Activated naive CD4-positive, alpha-beta T cell treated with anti-CD3 and anti-CD28 coated beads, Interleukin-2, amount 10 ng/mL, durations not matched to agents 7 days and 5 days (primary cell): ENCODE data around the gene DCLK1.

Source experiments
- CTCF ChIA-PET: fragments of 350-600 bp; sonication (Branson Sonifier 250); formaldehyde crosslinking; loops from one replicate; lab custom pipeline; 2021; ENCODE audit warnings: antibody characterized with exemption; lab: Charles Lee
- DNase-seq: peaks from one replicate; pipeline ENCODE4 v3.0.0-alpha.2; 2020
- H3K27ac Mint-ChIP-seq: one replicate; pipeline ENCODE4 v1.8.0; 2021; ENCODE audit warnings: mild to moderate bottlenecking, moderate library complexity, mixed read lengths
- H3K27me3 Mint-ChIP-seq: one replicate; pipeline ENCODE4 v1.8.0; 2021; ENCODE audit warnings: mild to moderate bottlenecking, mixed read lengths
- H3K36me3 Mint-ChIP-seq: one replicate; pipeline ENCODE4 v1.8.0; 2021; ENCODE audit warnings: mixed read lengths
- H3K4me1 Mint-ChIP-seq: one replicate; pipeline ENCODE4 v1.8.0; 2021; ENCODE audit warnings: mixed read lengths
- H3K4me3 Mint-ChIP-seq: one replicate; pipeline ENCODE4 v1.8.0; 2021; ENCODE audit warnings: mild to moderate bottlenecking, moderate library complexity, mixed read lengths
- H3K9me3 Mint-ChIP-seq: one replicate; pipeline ENCODE4 v1.8.0; 2021; ENCODE audit warnings: mixed read lengths

Gene DCLK1

DNA sequence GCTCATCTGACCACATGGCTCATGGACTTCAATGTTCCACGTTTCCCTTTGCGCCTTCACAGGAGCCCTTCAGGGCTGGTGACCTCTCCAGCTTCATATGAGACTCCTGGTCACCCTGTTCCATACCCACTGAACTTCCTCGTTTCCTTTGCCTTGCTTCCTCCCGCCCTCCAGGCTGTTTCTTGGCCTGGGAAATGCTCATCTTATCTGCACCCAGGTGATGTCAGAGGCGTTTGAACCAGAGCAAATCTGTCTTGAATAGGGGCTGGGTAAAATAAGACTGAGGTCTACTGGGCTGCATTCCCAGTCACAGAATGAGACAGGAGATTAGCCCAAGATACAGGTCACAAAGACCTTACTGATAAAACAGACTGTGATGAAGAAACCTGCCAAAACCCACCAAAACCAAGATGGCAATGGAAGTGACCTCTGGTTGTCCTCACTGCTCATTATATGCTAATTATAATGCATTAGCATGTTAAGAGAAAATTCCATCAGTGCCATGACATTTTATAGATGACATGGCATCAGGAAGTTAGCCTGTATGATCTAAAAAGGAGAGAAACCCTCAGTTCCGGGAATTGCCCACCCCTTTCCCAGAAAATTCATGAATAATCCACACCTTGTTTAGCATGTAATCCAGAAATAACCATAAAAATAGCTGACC is 102.7 kb downstream of the DCLK1 start:
- no peak overlapping the region for H3K27ac Mint-ChIP-seq

DNA sequence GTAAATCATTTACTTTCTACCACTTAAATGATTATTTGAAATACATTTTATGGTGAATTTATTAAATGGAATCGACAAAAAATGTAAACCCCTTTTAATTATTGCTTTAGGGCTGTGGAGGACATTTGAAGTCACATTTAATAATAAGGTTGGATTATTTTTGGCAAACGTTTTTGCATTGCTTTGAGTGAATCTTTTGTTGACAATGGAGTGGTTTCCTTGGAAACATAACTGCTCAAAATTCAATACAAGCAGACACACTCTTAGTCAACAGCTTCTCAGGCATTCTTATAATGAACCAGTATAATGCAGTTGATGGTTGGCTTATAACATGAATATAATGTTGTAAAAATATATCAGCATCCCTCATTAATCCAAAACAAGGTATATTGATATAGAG is 104.7 kb downstream of the DCLK1 start:
- H3K27me3 Mint-ChIP-seq = no peaks in the 10 kb centered on the region
- H3K27ac Mint-ChIP-seq = no peak overlapping the region
- H3K36me3 Mint-ChIP-seq = no peaks in the 10 kb centered on the region
- no peak overlapping the region for H3K4me3 Mint-ChIP-seq
- no peak for DNase-seq
- CTCF ChIA-PET = no interaction called here
- H3K9me3 Mint-ChIP-seq = peaks cover 2% of the 10 kb centered on the region
- no peaks in the 10 kb centered on the region for H3K4me1 Mint-ChIP-seq

More for the DNA sequence above, 102.7 kb downstream of the DCLK1 start:
- H3K27me3 Mint-ChIP-seq = no peaks in the 10 kb centered on the region
- CTCF ChIA-PET = no interaction called here
- H3K4me3 Mint-ChIP-seq = no peak overlapping the region
- H3K9me3 Mint-ChIP-seq = peaks cover 8% of the 10 kb centered on the region
- DNase-seq = no peak
- H3K36me3 Mint-ChIP-seq = no peaks in the 10 kb centered on the region
- H3K4me1 Mint-ChIP-seq = no peaks in the 10 kb centered on the region

DNA sequence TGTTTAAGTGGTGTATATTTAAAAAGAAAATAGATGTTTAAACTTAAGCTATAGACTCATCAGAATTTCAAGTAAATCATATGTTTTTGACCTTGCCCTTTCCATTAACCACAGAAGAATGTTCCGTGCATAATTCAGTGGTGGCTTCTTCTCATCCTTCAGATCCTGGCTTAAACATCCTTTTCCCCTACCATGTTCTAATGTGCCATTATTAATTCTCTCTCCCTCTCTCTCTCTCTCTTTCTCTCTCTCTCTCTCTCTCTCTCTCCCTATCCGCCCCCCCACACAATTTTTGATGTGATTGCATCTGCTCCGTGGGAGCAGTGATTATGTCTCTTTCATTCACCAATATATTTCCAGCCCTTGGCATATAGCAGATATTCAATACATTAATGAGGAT is 116.4 kb downstream of the DCLK1 start:
- Mint-ChIP-seq H3K9me3 (peaks cover 10% of the 10 kb centered on the region), H3K4me1 (no peaks in the 10 kb centered on the region), H3K27me3 (no peaks in the 10 kb centered on the region), H3K4me3 (no peak overlapping the region), H3K27ac (no peak overlapping the region), H3K36me3 (no peaks in the 10 kb centered on the region)
- no peak for DNase-seq
- CTCF ChIA-PET = no interaction called here

DNA sequence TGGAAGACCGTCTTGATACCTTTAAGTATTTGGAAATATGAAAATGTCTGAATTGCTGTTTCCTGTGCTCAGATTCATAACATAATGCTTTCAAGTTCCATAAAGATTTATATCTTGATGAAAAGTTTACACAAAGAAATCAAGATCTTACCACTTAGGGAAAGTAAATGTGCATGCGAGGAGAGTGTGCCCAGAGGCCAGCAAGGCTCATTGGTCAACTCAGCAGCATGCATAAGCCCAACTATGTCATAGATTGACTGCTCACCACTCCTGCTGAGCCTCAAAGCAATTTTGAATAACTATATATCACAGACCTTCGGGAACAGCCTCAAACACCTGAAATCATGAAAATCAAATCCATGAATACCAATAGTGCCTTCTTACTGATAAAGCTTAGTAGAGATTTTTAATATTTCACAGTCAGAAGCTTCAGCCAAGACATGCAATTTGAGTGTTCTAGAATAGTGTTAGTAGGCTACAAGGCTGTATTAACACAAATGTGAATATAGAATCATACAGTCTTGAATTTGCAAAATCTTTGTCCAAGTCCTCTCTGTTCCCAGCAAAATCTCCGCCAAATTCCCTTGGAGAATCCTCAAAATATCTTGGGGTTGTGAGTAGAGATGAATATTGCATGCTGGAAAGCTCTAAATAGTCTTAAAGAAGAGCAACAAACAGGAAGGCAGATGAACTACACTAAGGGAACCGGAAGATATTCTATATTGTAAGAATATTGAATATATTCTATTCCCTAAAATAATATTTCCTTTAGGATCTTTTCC is 124.1 kb downstream of the DCLK1 start:
- Mint-ChIP-seq H3K4me3 (no peak overlapping the region), H3K27me3 (no peaks in the 10 kb centered on the region), H3K27ac (no peak overlapping the region), H3K9me3 (no peaks in the 10 kb centered on the region), H3K4me1 (no peaks in the 10 kb centered on the region), H3K36me3 (no peaks in the 10 kb centered on the region)
- DNase-seq = no peak
- CTCF ChIA-PET = no interaction called here

DNA sequence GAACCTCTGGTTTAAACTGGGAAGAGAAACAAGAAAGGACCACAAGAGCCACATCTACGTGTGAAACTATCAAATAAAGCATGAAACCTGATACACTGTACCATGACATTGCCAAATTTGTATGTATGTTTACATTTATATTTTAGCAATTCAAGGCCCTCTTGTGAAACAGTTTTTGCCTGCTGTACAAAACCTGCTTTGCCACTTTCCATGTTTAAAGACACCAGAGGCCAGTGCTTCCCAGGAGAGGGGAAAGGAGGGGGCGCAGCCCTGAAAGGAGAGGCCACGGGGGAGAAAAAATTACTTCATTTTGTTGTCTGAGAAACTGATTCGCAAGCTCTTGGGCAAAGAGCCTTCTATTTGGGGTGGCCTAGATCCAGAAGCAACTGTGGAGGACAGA is 124.8 kb downstream of the DCLK1 start:
- no peaks in the 10 kb centered on the region for H3K27me3 Mint-ChIP-seq
- H3K27ac Mint-ChIP-seq = no peak overlapping the region
- no peak for DNase-seq
- H3K4me3 Mint-ChIP-seq = no peak overlapping the region
- CTCF ChIA-PET = interaction anchor here (0.6 kb wide), 1 partner anchor 53 kb away, joined by 4 read pairs; no protein-coding TSS in a partner anchor
- H3K36me3 Mint-ChIP-seq = no peaks in the 10 kb centered on the region
- no peaks in the 10 kb centered on the region for H3K4me1 Mint-ChIP-seq
- no peaks in the 10 kb centered on the region for H3K9me3 Mint-ChIP-seq

DNA sequence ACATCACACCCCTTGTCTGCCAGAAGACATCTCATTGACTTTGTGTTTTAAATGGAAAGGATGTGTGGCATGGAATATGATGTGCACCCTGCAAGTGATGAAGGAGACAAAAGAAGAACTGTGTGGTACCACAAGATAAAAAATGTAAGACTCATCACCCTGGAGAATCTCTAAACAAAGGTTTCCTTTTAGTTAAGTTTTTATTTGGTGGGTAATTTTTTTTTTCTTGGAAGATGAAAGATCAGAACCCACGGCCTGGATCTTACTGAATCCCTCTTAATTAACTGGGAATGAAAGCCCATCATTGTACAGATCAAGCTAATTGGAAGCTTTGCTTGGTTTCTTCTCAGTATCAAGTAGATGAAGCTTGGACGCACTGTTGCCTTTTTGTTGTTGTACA is 129.6 kb downstream of the DCLK1 start:
- CTCF ChIA-PET = no interaction called here

DNA sequence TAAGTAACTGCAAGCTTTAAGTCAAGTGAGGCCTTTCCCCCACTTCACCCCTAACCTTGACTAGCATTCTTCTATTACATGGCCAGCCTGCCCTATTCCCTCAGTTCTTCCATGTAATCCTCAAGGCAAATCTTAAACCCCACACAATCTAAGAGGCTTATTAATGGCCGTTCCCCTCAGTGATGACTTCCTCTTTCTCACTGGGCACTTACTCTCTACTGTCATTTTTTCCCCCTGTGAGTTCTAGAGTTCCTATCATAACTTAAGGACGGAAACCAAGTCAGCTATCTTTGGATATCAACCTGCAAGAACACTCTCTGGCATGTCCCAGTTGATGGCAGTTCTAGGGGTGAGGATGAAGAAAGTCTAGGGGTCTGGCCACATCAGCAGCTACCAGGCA is 131.2 kb downstream of the DCLK1 start:
- no peak for DNase-seq
- no peak overlapping the region for H3K27ac Mint-ChIP-seq
- CTCF ChIA-PET = no interaction called here
- H3K4me3 Mint-ChIP-seq = no peak overlapping the region
- no peaks in the 10 kb centered on the region for H3K36me3 Mint-ChIP-seq
- no peaks in the 10 kb centered on the region for H3K4me1 Mint-ChIP-seq
- no peaks in the 10 kb centered on the region for H3K27me3 Mint-ChIP-seq
- no peaks in the 10 kb centered on the region for H3K9me3 Mint-ChIP-seq

More for the DNA sequence above, 129.6 kb downstream of the DCLK1 start:
- H3K4me1 Mint-ChIP-seq = no peaks in the 10 kb centered on the region
- H3K36me3 Mint-ChIP-seq = no peaks in the 10 kb centered on the region
- no peak overlapping the region for H3K4me3 Mint-ChIP-seq
- no peak overlapping the region for H3K27ac Mint-ChIP-seq
- no peaks in the 10 kb centered on the region for H3K27me3 Mint-ChIP-seq
- no peaks in the 10 kb centered on the region for H3K9me3 Mint-ChIP-seq
- DNase-seq = no peak

DNA sequence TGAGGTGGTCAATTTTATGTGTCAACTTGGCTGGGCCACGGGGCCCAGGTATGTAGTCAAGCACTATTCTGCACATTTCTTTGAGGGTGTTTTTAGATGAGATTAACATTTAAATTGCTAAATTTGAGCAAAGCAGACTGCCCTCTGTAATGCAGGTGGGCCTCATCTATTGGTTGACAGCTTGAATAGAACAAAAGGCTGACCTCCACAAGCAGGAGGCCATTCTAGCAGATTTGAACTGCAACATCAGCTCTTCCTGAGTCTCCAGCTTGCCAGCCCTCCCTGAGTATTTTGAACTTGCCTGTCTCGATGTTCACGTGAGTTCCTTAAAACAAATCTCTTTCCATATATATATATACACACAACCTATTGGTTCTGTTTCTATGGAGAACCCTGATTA is 134.8 kb downstream of the DCLK1 start:
- Mint-ChIP-seq H3K9me3 (no peaks in the 10 kb centered on the region), H3K36me3 (no peaks in the 10 kb centered on the region), H3K27ac (no peak overlapping the region), H3K27me3 (no peaks in the 10 kb centered on the region), H3K4me1 (no peaks in the 10 kb centered on the region), H3K4me3 (no peak overlapping the region)
- DNase-seq = no peak
- CTCF ChIA-PET = no interaction called here

DNA sequence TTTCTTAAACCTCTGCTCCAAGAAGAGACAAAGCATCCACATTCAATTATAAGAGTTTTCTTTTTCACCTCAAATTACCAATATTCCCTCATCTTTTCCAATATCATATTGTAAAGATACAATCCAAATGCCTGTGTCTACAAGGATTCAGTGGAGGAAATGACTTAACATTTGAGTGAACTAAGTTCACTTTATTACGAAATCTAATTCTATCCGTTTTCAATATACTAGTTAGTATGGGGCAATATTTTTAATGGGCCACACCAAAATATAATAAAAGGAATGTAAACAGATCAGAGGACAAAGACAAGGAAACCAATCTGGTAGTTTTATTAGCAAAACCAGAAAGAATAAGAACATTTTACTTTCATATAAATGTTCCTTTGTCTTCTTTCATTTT is 136.0 kb downstream of the DCLK1 start:
- Mint-ChIP-seq H3K9me3 (no peaks in the 10 kb centered on the region), H3K36me3 (no peaks in the 10 kb centered on the region), H3K27ac (no peak overlapping the region), H3K4me3 (no peak overlapping the region), H3K4me1 (no peaks in the 10 kb centered on the region), H3K27me3 (no peaks in the 10 kb centered on the region)
- CTCF ChIA-PET = no interaction called here
- no peak for DNase-seq

DNA sequence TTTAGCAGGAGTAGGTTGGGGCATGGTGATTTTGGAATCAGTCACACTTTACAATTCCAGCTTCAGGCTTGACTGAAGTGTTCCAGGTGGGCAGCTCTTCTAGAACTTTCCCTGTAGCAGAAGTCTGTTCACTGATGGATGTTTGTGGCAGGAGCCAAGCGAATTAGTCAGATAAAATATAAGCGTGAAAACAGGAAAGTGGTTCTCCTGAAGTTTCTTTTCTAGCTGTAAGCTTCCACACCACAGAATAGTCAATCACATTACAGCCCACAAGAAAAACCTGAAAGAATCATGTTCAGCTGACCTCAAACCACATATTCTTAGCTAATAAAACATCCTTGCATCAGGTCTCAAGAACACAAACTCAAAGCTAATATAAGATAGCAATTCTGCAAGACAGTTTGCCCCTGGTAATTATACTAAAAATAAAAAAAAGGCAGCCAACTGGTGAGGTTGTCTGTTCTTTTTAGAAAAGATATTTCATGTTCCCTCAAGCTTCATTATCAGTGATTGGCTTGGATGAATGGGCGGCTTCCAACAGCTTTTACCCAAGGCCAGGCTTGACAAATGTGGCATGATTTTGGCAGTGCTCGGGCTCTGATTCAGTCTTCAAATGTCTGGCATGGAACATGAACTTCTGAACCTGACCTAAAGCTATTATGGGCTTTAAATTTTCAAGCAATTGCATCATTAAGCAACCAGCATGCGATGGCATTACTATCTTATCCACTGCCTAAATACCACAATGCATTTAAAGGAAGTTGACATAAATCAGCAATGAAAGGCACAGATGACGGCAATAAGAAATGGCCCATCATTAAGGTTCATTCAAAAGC is 136.8 kb downstream of the DCLK1 start:
- no peak overlapping the region for H3K4me3 Mint-ChIP-seq
- no peaks in the 10 kb centered on the region for H3K27me3 Mint-ChIP-seq
- H3K27ac Mint-ChIP-seq = no peak overlapping the region
- H3K9me3 Mint-ChIP-seq = no peaks in the 10 kb centered on the region
- no peaks in the 10 kb centered on the region for H3K4me1 Mint-ChIP-seq
- DNase-seq = no peak
- CTCF ChIA-PET = no interaction called here
- no peaks in the 10 kb centered on the region for H3K36me3 Mint-ChIP-seq

DNA sequence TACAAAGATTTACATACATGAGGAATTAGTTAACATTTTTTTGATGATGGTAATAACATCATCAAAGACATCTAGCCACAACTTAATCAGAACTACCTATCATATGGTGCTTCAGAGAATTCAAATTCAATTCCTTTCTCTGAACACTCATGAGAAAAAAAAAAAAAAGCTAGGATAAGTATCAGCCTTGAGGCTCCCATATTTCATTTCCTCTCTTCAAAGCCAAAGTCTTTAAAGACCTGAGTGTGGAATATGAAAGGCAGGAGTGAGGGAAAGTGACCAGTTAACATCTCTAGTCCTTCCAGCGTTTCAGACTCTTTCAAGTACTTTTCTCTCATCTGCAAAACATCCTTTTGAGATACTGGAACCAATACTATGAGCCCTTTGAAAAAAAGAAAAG is 137.5 kb downstream of the DCLK1 start:
- DNase-seq = no peak
- H3K4me1 Mint-ChIP-seq = no peaks in the 10 kb centered on the region
- CTCF ChIA-PET = no interaction called here
- no peaks in the 10 kb centered on the region for H3K27me3 Mint-ChIP-seq
- no peak overlapping the region for H3K27ac Mint-ChIP-seq
- H3K4me3 Mint-ChIP-seq = no peak overlapping the region
- no peaks in the 10 kb centered on the region for H3K9me3 Mint-ChIP-seq
- no peaks in the 10 kb centered on the region for H3K36me3 Mint-ChIP-seq

DNA sequence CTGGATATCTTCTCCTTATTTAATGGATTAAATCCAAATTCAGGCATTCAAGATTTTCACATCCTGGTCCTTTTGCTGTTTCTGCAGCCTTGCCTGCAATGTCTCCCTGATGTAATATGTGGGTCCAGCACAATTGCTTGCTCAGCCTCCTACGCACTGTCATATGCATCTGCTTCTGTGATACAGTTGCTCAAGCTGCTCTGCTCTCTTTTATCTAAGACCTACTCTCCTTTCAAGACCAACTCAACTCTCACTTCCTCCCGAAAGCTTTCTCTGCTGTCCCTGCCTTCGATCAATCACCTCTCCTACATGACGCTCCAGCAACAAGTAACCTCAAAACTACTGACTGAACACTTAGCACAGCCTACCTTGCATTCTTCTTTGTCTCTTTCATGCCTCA is 138.2 kb downstream of the DCLK1 start:
- Mint-ChIP-seq H3K4me3 (no peak overlapping the region), H3K9me3 (no peaks in the 10 kb centered on the region), H3K27ac (no peak overlapping the region), H3K36me3 (no peaks in the 10 kb centered on the region), H3K4me1 (no peaks in the 10 kb centered on the region), H3K27me3 (no peaks in the 10 kb centered on the region)
- DNase-seq = no peak
- CTCF ChIA-PET = no interaction called here

DNA sequence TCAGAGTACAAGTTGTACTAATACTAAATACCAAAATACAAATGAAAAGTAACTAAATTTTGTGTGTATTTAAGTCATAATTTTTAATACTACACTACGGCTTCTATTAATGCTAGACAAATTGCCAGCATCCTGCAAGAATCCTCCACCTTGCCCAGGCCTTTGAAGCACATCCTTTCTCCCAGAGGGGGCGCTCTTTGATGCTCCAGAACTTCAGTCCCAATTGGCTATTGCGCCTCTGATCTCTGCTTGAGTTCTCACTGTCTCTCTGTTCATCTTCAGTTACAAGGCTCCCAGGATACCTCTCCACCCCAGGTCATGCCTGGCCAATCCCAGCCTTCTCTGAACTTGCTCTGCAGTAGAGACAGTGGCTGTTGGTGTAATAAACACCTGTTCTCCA is 141.0 kb downstream of the DCLK1 start:
- H3K27me3 Mint-ChIP-seq = no peaks in the 10 kb centered on the region
- H3K4me1 Mint-ChIP-seq = no peaks in the 10 kb centered on the region
- H3K4me3 Mint-ChIP-seq = no peak overlapping the region
- no peak overlapping the region for H3K27ac Mint-ChIP-seq
- DNase-seq = no peak
- no peaks in the 10 kb centered on the region for H3K9me3 Mint-ChIP-seq
- H3K36me3 Mint-ChIP-seq = no peaks in the 10 kb centered on the region
- CTCF ChIA-PET = interaction anchor here (0.7 kb wide), 1 partner anchor 192 kb away, joined by 4 read pairs; no protein-coding TSS in a partner anchor

DNA sequence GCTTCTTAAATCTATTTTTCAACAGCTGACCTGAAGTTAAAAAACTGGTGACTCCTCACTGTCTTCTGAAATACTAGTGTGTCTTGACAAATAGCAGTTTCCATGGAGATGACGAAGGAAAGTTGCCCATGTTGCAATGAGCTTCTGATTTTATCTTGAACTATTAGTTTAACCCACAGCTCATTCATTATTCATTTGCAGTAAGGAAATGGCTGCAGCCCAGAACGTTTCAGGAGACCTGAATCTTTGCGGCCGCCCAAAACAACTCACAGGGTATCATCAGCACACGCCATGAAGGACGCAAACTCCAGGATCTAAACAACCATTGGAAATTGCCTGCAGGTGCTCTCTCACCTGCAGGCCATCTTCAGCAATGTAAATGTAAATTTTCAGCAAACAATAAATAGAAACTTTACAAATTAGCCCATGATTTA is 142.5 kb downstream of the DCLK1 start:
- CTCF ChIA-PET = no interaction called here

More for the DNA sequence above, 142.5 kb downstream of the DCLK1 start:
- no peak for DNase-seq
- no peak overlapping the region for H3K4me3 Mint-ChIP-seq
- no peaks in the 10 kb centered on the region for H3K4me1 Mint-ChIP-seq
- H3K9me3 Mint-ChIP-seq = no peaks in the 10 kb centered on the region
- no peak overlapping the region for H3K27ac Mint-ChIP-seq
- H3K27me3 Mint-ChIP-seq = no peaks in the 10 kb centered on the region
- H3K36me3 Mint-ChIP-seq = no peaks in the 10 kb centered on the region
